Measurements from ENCODE around the gene MACROH2A1.
A peak's percentile ranks its signal among the peaks of the same experiment; 100 is the strongest.

Gene MACROH2A1

DNA sequence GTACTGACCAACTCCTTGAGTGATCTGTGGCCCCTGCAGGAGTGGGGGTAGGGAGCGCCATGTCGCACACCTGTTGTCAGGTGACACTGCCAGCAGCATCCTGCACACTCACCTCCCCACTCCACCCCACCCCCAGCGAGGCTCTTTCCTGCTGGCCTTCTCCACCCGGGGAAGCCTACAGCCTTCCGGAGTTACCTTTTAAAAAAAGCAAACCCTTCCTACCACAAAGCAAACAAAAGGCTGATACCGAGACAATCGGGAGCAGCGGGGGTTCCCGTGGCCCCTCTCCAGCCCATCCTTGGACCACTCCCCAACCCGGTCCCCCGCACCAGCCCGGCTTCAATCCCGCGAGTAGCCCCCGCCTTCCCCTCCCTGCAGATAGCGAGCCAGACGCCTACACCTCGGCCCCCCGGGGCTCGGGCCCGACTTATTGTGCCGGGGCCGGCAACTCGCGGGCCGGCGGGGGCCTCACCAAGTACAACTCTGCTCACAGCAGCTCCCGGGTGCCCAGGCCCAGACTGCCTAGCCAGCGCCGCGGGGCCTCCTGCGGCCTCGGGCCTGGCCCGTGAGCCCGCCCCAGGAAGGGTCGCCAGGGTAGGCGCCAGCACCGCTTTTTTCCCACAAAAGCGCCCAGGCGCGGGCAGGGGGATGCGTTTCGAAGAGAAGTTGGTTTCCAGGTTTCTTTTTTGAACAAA lies 724 bp downstream of the MACROH2A1 start:
- FAIRE-seq (peak; percentile 67), DNase-seq (ENCODE audit: insufficient read length, low spot score) (no peak)

GRCh38 chr5:135397084-135397483 lies 1.9 kb downstream of the MACROH2A1 start:
- DNase-seq (ENCODE audit: insufficient read length, low spot score) = no peak
- no peak for FAIRE-seq

DNA sequence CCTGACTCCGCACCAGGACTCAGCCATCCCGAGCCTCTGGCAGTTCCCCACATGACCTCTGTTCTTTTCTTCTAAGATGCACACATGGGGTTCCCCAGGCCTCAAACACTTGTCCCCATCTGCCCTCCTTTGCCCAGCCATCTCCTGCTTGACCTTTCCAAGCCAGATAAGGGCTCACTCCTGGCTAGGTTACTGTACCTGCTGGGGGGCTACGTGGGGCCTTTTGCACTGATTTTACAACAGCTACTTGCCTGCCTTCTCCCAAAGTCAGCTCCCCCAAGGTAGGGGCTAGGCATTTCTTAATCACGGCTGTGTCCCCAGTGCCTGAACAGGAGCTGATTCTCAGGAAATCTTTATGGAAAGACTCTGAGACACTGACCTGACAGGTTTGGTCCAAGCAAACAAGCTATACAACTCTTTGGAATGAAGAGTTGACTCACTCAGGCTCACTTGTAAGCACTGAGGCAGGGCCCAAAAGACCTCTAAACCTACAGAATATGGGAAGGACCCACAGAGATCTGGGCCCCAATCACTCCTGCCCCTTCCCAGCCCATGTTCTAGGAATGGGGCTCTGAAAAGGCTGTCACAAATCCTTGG lies 2.5 kb downstream of the MACROH2A1 start:
- DNase-seq (ENCODE audit: insufficient read length, low spot score) = no peak

DNA sequence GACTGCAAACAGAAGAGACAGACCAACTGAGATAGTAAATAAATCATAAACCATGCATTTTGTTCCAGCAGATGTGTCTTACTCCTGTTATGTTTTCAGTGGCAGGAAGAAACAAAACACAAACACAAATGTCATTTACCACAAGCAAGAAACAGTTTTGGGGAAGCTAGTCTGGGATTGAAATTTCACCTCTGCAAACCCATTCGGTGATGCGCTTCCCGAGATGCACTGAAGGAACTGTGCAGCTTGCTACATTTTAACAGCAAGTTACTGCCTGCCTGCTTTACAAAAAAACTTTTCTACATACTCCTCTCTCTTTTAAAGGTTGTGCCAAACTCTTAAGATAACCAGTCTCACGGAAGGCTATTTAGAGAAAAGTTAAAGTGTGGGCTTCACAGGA lies 3.2 kb downstream of the MACROH2A1 start:
- no peak for DNase-seq (ENCODE audit: insufficient read length, low spot score)
- FAIRE-seq = no peak

More for the DNA sequence above, 2.5 kb downstream of the MACROH2A1 start:
- no peak for FAIRE-seq

GRCh38 chr5:135395451-135395850 lies 3.6 kb downstream of the MACROH2A1 start:
- no peak for DNase-seq (ENCODE audit: insufficient read length, low spot score)
- FAIRE-seq = no peak

- FAIRE-seq = no peak
- no peak for DNase-seq (ENCODE audit: insufficient read length, low spot score)
Observed at GRCh38 chr5:135394095-135394494, 4.9 kb downstream of the MACROH2A1 start.

DNA sequence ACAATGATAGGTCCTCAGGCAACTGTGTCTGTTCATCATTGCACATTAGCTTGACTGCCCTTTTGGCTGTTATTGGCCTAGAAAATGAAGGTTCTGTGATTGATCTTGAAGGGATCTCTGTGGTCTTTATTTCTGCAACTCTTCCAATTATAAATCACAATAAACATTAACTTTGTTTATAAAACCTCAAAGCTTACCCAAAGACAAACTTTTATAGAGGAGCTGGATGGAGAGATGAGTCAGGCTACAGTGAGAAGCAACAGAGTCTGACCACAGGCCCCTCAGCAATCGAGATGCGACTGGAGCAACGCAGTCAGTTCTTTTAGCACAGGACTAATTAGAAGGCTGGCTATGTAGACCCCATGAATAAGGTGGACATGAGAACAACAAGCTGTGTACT lies 5.3 kb downstream of the MACROH2A1 start:
- no peak for FAIRE-seq

GRCh38 chr5:135393229-135393628 lies 5.8 kb downstream of the MACROH2A1 start:
- no peak for DNase-seq (ENCODE audit: insufficient read length, low spot score)
- no peak for FAIRE-seq

More for the DNA sequence above, 5.3 kb downstream of the MACROH2A1 start:
- DNase-seq (ENCODE audit: insufficient read length, low spot score) = no peak

GRCh38 chr5:135392256-135392655 lies 6.8 kb downstream of the MACROH2A1 start:
- no peak for FAIRE-seq
- no peak for DNase-seq (ENCODE audit: insufficient read length, low spot score)

GRCh38 chr5:135391869-135392255 lies 7.2 kb downstream of the MACROH2A1 start:
- FAIRE-seq (no peak), DNase-seq (ENCODE audit: insufficient read length, low spot score) (no peak)

DNA sequence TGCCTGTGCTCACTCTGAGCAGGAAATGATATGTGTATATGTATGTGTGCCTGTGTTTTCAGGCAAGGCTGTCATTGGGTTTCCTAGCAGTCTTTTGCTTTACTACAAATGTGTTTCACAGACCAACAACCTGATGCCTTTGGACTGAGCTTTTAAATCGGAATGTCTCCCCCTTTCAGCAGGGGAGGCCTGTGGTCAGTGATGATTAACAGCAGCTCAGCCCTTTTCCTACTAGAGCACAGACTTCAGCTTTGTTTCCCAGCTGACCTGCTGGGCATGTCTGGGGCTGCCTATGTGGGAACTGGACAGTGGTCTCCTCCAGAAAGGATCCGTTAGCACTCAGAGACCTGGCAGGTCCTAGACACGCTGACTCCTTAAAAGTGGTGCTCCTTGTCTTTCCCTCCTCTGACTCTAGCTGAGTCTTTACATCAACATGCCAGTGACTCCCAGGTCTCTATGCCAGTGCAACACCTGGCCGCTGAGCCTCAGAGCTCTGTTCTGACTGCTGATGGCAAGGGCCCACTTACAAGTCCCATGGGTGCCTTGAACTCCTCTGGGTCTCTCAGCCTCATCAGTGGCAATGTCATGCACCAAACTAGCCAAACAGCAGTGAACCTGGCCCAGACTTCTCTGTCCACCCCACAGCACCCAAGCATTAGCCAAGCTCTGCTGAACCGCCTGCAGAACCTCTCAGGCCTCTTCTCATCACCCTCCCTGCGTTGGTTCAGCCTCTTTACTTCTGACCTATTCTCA lies 7.7 kb downstream of the MACROH2A1 start:
- no peak for DNase-seq (ENCODE audit: insufficient read length, low spot score)
- FAIRE-seq = no peak

DNA sequence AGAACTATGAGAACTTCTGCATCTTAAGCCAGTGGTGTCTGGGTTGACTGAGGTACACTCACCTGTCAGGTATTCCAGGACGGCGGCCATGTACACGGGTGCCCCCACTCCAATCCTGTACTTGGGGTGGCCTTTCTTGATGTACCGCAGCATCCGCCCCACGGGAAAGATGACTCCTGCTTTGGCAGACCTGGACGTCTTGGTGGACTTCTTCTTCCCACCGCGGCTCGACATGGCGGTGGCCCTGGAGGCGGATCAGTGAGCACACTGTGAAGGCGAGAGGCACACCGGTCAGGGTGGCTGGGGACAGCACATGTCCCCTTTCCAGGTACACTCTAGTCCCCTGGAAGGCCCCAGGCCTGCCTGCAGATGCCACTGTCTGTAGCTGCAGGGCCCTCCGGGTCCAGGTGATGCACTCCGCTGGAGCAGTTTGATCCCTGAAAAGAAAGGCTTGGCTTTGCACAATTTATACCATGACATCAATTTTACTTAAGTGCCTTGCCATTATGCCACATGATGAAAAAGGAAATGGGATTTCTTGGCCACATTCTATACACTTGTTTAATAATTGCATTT lies 10.1 kb downstream of the MACROH2A1 start:
- FAIRE-seq (no peak), DNase-seq (ENCODE audit: insufficient read length, low spot score) (no peak)

- DNase-seq (ENCODE audit: insufficient read length, low spot score) (no peak), FAIRE-seq (no peak)
Observed at GRCh38 chr5:135387629-135387960, 11.4 kb downstream of the MACROH2A1 start.

GRCh38 chr5:135386886-135387628 lies 12.0 kb downstream of the MACROH2A1 start:
- DNase-seq (ENCODE audit: insufficient read length, low spot score) = no peak
- no peak for FAIRE-seq

DNA sequence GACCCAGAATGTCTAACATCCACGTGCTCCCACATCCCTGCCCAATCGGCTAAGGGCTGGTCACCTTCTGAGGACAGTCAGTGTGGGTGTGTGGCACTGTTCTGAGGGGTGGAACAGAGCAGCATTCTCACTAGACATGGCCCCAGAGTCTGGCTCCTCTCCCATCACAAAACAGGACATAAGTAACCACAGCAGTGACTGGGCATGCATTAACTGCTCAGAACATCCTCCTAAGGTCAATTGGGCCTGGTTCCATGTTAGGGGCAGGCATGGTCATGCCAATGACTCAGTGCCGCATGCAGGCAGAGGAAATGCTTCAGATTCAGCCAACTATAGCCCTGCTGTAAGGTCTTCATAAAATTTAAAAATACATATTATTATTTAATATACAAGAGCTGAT lies 12.9 kb downstream of the MACROH2A1 start:
- DNase-seq (ENCODE audit: insufficient read length, low spot score) = no peak

DNA sequence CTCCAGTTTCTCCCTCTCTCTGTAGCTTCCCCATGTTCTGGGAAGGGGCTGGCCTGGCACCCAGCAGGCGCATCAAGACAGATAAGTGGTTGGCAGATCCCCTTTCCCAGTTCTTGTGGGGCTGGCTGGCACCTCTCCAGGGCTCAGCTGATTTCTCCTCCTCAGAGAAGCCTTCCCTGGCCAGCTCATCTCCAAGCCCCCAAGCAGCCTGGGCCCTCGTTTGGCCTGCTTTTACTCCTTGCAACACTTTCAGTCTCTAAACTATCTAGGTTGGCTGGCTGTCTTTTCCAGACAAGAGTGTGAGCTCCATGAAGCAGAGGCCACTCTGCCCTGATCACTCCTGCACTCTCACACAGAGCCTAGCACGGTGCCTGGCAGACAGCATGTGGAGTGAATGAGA lies 13.5 kb downstream of the MACROH2A1 start:
- no peak for FAIRE-seq
- no peak for DNase-seq (ENCODE audit: insufficient read length, low spot score)

More for the DNA sequence above, 12.9 kb downstream of the MACROH2A1 start:
- FAIRE-seq = no peak

DNA sequence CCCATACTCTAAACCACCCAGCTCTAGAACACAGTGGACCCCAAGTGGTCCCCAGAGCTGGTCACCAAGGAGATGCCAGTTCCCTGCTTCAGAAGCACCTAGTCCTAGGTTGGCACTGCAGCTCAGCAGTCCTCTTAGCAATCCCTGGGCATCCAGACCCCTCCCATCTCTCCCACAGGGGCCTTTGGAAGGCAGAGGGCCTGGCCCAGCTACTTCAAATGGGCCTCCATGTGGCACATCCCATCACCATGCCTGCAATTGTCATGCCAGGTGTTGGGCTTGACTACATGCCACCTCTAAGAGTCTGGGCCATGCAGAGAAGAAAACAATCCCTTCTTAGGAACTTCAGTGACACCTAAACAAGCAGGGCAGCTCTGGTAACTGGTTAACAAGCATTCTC lies 14.1 kb downstream of the MACROH2A1 start:
- FAIRE-seq (no peak), DNase-seq (ENCODE audit: insufficient read length, low spot score) (no peak)

GRCh38 chr5:135383803-135384495 lies 15.1 kb downstream of the MACROH2A1 start:
- DNase-seq (ENCODE audit: insufficient read length, low spot score) (no peak), FAIRE-seq (no peak)

DNA sequence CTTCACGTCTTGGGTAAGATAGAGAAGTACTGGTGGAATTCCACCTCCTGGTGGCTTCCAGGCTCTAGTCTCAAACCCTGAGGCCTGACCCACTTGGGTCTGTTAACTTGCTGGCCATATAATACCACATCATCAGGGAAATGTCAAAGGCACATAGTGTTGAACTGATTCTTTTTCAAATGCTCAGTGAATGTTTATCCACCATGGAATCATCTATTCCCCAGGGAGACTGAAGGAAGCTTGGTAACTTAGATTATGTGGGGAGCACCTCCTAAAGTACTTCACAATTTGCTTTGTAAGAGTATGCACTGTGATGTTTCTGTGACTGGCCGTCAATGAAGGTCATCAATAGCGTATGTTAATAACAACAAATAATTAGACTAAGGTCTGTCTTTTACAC lies 16.1 kb downstream of the MACROH2A1 start:
- FAIRE-seq (no peak), DNase-seq (ENCODE audit: insufficient read length, low spot score) (no peak)

DNA sequence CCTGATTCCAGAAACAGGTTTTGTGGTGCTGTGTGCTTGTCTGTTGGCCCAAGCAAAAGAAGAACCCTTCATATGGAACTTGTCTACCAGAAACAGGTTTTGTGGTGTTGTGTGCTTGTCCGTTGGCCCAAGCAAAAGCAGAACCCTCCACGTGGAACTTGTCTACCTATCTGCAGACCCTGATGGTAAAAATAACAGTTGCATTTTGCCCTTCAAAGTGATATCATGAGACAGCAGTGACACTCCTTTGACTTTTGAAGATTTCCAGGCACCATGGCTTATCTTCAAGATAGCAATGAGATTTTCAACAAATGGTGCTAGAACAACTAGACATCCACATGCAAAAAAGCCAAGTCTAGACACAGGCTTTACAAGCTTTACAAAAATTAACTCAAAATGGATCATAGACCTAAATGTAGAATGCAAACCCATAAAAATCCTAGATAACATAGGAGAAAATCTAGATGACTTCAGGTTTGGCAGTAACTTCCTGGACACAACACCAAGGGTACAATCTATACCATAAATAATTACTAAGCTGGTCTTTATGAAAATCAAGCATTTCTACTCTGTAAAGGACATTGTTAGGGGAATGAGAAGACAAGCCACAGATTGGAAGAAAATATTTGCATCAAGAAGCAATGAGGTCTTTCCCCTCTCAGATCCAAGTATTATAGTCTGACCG lies 16.8 kb downstream of the MACROH2A1 start:
- DNase-seq (ENCODE audit: insufficient read length, low spot score) = no peak
- no peak for FAIRE-seq
